Inflammatory macrophage (primary cell): Measurements from ENCODE around the gene ACER3.
A peak's percentile ranks its signal among the peaks of the same experiment; 100 is the strongest.
"Not testable (repeated sequence)": the region's sequence is repeated elsewhere in the genome, so short reads cannot be mapped to it uniquely, and the experiment has no call there.

ENCODE experiments used
- DNase-seq, 2 donors: peaks; one replicate each; pipeline ENCODE4 v3.0.0-alpha.2; 2020 to 2022

The ACER3 gene

DNA sequence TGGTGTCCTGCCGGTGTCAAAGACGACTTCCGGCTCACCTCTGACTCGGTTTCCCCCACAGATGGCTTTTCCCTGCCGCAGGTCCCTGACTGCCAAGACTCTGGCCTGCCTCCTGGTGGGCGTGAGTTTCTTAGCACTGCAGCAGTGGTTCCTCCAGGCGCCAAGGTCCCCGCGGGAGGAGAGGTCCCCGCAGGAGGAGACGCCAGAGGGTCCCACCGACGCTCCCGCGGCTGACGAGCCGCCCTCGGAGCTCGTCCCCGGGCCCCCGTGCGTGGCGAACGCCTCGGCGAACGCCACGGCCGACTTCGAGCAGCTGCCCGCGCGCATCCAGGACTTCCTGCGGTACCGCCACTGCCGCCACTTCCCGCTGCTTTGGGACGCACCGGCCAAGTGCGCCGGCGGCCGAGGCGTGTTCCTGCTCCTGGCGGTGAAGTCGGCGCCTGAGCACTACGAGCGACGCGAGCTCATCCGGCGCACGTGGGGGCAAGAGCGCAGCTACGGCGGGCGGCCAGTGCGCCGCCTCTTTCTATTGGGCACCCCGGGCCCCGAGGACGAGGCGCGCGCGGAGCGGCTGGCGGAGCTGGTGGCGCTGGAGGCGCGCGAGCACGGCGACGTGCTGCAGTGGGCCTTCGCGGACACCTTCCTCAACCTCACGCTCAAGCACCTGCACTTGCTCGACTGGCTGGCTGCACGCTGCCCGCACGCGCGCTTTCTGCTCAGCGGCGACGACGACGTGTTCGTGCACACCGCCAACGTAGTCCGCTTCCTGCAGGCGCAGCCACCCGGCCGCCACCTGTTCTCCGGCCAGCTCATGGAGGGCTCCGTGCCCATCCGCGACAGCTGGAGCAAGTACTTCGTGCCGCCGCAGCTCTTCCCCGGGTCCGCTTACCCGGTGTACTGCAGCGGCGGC is 179.0 kb downstream of the ACER3 start:
- peak; percentile 8 to 44 for DNase-seq

DNA sequence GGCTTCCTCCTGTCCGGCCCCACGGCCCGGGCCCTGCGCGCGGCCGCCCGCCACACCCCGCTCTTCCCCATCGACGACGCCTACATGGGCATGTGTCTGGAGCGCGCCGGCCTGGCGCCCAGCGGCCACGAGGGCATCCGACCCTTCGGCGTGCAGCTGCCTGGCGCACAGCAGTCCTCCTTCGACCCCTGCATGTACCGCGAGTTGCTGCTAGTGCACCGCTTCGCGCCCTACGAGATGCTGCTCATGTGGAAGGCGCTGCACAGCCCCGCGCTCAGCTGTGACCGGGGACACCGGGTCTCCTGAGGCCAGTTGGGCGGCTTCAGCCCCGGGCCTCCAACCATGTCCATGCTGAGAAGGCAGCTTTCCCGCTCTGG is 179.7 kb downstream of the ACER3 start:
- no peak for DNase-seq

DNA sequence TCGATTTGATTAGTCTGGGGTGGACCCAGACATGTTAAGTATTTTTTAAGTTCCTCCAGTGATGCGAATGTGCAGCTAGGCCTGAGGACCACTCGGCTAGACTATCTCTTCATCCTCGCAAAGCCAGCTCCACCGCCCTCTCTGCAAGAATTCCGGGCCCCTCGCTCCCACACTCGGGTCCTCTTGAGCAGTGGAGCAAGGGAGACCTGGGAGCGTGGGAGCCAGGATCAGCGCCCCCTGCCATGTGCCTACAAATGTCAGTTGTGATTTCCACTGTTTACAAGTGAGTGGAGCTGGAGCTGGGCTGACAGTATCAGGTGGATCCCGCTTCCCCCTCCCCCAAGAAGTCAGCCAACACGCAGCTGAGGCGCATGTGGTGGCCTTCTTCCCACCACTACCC is 180.2 kb downstream of the ACER3 start:
- DNase-seq, result no peak

DNA sequence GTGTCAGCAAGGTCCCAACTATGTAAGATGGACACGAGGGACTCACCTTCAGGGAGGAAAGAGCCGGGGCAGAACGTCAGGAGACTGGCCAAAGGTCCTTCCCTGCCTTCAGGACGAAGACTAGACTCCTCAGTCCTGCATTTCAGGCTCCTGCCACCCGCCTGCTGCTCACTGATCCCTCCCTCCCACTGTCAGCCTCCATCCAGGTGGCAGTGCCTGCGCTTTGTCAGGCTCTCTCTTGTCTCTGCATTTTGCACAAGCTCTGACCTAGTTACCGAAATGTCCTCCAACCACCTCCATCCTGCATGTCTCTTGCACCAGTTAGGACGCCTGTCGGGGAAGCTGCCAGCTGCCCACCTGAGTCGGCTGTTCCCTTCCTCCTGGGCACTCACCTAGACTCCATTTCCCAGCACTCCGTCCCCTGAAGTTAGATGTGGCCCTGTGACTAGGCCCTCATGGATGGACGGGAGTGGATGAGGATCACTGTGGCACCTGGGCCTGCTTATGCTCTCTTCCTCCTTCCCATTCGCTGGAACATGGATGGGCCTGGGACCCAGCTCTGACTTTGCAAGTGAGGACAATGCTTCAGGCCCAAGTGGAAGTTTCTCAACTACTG is 181.5 kb downstream of the ACER3 start:
- no peak for DNase-seq

DNA sequence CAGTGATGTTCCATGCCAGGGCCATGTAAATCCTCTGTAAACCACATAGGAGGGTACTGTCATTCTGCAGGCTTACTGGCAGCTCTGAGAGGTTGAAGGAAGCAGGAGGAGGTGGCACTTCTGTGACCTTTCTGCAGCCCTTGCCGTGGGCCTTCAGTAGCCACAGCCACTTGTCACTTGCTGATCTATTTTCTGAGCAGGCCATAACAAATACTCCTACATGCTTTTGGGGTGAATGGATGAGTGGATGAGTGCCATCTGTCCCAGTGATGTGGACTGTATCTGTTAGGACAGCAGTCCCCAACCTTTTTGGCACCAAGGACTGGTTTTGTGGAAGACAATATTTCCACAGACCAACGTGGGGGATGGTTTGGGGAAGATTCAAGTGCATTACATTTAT is 183.6 kb downstream of the ACER3 start:
- no peak for DNase-seq

DNA sequence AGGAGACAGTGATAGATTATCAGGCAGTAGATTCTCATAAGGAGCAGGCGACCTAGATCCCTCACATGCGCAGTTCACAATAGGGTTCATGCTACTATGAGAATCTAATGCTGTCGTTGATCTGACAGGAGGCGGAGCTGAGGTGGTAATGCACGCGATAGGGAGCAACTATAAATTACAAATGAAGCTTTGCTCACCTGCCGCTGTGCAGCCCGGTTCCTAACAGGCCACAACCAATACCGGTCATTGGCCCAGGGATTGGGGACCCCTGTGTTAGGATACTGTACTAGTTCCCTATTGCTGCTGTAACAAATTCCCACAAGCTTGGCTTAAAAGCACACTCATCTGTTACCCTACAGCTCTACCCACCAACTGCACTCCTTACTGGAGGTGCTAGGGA is 184.2 kb downstream of the ACER3 start:
- no peak for DNase-seq

DNA sequence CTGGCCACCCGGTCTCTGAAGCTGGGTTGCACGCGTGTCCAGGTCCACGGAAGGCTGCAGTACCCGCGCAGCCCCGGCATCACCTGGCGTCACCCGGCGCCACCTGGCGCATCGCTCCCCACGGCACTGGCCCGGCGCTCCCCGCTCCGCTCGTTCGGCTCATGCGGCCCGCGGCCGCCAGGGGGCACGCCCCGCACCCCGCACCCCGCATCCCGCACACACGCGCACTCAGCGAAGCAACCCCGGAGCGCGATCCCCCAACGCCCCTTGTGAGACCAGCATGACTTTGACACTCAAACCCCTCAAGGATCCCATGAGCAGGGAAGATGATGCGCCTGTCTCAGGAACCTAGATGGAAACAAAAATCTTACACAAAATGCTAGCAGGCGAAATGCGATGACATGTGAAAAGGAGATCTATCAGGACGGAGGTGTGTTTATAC is 185.4 kb downstream of the ACER3 start:
- no peak for DNase-seq

DNA sequence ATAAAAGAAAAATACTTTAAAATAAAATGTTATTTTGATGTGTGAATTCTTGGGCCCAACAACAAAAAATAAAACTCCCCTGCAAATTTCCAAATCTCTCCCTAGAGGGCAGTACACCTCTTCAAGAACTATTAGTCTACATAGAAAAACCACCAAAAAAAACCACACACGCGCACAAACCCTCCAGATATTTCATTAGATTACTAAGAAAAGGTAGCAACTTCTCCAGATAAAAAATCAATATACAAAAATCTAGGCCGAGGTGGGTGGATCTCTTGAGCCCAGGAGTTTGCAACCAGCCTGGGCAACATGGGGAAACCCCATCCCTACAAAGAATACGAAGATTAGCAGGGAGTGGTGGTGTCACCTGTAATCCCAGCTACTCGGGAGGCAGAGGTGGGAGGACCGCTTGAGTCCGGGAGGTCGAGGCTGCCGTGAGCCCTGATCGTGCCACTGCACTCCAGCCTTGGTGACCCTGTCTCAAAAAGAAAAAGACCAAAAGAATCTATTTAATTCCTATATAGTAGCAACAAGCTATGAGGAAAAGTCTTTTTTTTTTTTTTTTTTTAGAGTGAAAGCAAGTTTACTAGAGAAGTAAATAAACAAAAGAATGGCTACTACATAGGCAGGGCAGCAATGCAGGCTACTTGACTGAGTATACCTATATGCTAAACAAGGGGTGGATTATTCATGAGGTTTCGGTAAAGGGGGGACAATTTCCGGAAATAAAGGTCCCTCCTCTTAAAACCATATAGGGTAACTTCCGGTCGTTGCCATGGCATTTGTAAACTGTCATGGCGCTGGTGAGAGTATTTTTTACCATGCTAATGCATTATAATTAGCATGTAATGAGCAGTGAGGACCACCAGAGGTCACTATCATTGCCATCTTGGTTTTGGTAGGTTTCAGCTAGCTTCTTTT is 186.5 kb downstream of the ACER3 start:
- peak; percentile 95 to 98 for DNase-seq

DNA sequence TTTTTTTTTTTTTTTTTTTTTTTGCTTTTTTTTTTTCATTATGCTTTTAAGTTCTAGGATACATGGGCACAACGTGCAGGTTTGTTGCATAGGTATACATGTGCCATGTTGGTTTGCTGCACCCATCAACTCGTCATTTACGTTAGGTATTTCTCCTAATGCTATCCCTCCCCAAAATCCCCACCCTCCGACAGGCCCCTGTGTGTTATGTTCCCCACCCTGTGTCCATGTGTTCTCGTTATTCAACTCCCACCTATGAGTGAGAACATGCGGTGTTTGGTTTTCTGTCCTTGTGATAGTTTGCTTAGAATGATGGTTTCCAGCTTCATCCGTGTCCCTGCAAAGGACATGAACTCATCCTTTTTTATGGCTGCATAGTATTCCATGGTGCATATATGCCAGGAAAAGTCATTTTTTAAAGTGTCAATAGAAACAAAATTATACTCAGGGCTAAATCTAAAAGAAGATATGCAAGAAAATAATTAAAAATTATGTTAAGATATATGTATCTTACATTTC is 187.3 kb downstream of the ACER3 start:
- DNase-seq, result not testable (repeated sequence)

DNA sequence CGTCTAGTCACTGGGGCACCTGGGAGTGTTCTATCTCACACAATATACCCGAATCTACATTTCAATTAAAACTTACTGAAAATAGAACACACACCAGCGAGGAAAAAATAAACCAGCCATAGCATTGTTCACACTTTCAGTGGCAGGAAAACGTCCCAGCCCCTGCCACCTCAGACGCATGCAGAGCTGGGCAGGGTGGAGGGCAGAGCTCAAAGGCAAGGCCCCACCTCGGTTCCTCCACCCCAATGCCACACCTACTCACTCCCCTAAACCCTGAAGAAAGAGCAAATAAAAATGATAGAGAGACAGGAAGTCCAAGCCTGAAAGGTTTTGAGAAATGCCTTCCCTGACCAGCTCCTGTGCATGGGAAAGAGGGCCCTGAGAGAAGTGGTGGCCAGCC is 188.3 kb downstream of the ACER3 start:
- DNase-seq, result no peak

DNA sequence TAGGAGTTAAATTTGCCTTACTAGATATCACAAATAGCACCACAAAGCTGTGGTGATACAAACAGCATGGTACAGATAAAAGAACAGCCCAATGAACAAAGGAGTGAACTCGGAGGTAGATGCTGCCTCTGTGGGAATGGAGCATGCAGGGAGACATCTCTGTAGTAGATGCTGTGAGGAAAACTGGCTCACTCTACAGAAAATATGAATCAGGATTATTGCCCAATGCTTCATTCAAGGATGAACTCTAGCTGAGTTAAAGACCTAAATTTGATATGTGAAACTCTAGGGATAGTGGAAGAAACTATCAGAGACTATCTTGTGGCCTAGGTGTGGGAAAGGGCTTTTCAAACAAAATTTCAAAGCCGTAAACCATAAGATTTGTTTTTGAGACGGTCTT is 190.8 kb downstream of the ACER3 start:
- no peak for DNase-seq

DNA sequence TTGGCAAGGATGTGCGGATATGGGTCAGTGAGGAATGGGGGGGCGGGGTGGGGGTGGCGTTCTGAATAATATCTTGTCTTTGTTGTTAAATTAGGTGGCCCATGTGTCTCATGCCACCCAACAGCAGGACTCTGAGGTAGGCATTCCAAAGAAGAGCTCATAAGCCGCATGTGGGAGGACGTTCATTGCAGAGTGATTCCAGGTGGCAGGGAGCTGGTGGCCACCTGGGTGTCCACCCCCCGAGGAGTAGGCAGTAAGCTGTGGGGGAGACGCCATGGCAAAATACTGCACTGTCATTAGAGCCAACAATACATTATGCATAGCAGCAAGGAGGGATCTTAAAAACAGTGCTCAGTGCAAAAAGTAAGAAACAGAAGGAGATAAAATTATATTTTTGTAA is 191.8 kb downstream of the ACER3 start:
- no peak for DNase-seq

DNA sequence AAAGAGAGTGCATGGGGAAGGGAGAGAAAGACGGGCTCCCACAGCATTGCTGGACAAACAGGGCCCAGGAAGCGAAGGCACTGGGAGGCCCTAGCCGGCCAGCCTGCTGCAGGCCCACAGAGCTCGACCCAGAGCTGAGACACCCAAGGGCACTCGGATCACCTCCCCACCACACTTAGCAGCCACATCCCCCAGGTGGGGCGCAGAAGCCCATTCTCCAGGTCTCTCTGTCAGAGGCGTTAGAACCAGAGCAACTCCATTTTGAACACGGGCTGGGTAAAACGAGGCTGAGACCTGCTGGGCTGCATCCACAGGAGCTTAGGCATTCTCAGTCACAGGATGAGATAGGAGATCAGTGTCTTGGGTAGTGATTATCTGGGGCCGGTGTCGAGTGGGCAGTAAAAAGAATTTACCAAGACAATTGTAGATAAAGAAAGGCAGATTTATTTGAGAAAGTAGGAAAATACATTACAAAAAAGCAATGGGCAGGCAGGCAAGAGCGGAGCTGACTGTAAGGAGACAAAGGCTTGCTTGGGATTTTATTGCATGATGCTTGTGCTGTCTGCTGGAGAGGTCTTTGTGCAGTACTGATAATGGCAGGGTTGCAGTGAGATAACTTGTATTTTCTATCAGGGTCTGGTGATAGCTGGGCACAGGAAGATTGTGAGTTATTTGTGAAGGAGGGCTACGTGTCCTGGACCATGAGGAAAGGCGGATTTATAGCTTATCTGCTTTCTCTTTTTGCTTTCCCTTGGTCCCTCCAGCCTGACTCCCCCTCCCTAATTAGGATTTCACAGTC is 192.7 kb downstream of the ACER3 start:
- DNase-seq, result no peak

DNA sequence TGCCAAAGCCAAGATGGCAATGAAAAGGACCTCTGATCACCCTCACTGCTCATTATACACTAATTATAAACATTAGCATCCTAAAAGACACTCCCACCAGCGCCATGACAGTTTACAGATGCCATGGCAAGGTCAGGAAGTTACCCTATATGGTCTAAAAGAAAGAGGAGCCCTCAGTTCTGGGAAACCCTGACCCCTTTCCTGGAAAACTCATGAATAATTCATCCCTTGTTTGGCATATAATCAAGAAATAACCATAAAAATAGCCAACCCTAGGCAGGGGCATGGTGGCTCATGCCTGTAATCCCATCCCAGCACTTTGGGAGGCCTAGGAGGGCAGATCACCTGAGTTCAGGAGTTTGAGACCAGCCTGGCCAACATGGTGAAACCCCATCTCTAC is 193.4 kb downstream of the ACER3 start:
- DNase-seq, result no peak

DNA sequence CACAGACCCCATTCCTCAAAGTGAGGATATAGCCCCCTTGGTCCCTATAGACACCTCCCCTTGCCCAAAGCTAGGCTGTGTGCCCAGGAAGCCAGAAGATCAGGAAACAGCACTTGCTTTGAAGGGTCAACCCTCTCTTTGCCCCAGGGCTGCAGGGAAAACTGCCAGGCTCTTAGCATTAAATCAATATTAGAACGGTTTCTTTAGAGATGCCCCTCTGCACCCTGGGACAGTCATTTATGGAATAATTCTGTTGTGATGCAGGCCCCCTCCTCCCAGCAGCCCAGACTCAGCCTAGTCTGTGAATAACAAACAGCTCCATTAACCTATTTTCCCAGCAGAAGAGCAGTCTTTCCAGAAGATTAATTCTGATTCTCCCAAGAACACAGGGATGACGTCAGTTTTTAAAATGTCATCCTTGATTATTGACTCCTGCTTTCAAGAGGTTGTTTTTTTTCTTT is 194.4 kb downstream of the ACER3 start:
- no peak for DNase-seq

DNA sequence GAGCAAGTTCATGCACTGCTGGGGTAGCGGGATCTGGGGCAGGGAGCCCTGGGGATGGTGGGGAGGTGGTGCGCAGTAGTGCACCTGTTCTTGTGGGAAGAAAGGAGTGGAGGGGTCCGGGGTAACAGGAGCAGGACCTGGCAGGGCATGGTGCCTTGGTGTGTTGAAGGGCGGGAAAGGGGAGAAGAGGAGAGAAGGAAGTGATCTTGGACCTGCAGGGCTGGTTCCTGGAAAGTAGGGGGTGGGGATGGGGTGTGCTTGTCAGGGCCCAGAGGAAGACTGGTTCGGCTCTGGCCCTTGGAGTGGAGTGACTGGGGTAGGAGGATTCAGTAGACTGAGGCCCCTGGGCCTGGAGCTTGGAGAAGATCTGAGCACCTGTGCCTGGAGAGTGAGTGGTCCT is 195.2 kb downstream of the ACER3 start:
- no peak for DNase-seq

DNA sequence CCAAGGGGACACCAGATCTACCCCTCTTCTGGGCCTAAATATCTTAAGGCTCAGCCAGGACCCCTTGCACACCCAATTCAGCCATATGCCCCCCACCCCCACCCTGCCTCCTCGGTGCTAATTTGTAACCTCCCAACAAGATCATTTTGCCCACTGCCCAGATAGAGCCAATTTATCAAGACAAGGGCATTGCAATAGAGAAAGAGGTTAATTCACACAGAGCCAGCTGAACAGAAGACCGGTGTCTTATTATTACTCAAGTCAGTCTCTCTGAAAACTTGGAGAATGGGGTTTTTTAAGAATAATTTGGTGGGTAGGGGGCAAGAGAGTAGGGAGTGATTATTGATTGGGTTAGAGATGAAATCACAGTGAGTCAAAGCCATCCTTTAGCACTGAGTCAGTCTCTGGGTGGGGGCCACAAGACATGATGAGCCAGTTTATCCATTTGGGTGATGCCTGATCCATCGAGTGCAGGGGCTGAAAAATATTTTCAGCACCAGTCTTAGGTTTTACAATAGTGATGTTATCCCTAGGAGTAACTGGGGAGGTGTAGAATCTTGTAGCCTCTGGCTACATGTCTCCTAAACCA is 196.2 kb downstream of the ACER3 start:
- DNase-seq, result no peak

DNA sequence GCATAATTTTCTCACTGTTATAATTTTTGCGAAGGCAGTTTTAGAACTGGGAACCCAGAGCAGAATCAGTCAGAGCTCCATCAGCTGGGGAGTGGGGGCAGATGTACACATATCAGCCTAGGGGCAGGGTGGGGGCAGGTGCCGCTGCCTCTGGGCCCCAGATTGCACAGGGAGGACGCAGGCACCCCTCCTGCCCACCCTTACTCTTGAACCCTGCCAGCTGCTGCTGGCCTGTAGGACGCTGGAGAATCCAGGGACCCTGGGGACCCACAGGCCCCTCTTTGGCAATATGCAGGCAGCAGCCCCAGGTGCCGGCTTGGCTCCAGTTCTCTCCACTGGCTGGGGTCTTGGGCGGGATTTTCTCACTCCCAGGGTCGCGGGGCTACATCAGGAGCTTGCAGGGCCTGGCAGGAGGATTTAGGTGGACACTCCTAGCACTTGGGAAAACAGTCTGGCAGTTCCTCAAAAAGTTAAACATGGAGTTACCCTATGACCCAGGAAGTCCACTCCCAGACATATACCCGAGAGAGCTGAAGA is 197.3 kb downstream of the ACER3 start:
- DNase-seq, result no peak

DNA sequence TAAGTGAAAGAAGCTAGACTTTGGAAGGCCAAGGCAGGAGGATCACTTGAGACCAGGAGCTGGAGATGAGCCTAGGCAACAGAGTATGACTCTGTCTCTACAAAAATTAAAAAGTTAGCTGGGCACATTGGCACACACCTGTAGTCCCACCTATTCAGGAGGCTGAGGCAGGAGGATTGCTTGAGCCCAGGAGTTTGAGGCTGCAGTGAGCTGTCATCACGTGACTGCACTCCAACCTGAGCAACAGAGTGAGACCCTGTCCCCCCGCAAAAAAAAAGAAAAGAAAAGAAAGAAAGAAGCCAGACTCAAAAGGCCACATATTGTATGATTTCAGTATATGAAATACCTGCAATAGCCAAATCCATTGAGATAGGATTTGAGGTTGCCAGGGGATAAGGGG is 198.2 kb downstream of the ACER3 start:
- no peak for DNase-seq

DNA sequence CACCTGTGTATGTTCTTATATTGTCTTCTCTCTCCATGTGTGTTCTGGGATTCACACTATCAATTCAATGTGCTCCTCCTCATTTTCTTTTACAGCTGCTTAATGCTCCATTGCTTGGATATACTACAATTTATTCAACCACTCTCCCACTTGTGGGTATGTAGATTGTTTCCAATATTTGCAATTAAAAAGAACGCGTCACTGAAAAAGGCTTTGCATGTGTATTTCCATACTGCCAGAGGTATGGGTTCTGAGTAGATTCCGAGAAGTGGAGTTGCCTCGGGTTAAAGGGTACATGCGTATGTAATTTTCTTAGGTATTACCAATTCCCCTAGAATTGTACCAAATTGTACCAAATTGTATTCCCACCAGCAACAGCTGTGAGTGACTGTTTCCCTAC is 199.1 kb downstream of the ACER3 start:
- no peak for DNase-seq

DNA sequence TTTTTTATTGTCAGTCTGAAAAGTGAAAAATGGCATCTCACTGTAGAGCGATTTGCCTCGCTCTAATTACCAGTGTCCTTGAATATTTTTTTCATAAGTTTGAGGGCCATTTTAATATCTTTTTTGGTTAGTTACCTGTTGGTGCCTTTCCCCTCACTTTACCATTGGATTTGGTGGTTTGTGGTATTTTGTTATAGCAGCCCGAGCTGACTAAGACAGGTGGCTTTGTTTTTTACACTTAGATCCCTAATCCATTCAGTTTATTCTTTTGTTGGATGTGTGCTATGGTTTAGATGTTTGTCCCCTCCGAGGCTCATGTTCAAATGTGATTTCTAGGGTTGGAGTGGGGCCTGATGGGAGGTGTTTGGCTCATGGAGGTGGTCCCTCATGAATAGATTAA is 199.5 kb downstream of the ACER3 start:
- DNase-seq, result no peak
